ENCODE measurements around the gene TBC1D23. TPM values are rescaled to one million over a fixed set of nuclear protein-coding genes. Genes with fewer than 3 reads are reported as not detected.
"Not testable (repeated sequence)": the region's sequence is repeated elsewhere in the genome, so short reads cannot be mapped to it uniquely, and the experiment has no call there.

Gene TBC1D23
- total RNA-seq (2012; rRNA removed): 55.0 and 55.3 TPM in 2 replicates

- Histone ChIP-seq H3K9ac (ENCODE audit: low read depth, low read length) (peak within 1 kb of the TSS; percentile 97), H3K4me1 (ENCODE audit: control insufficient read depth, insufficient read depth, low read length) (peaks cover 49% of the 10 kb centered on the region), H3K36me3 (ENCODE audit: insufficient read depth, low read length) (no peaks in the 10 kb centered on the region), H3K4me2 (ENCODE audit: low read length) (peak within 1 kb of the TSS; percentile 86), H3K4me3 (ENCODE audit: low read length) (peak within 1 kb of the TSS; percentile 92), H3K27me3 (ENCODE audit: control insufficient read depth, insufficient read depth, low read length) (no peaks in the 10 kb centered on the region), H3K9me3 (replicated peaks; ENCODE audit: low read length) (no peaks in the 10 kb centered on the region)
Measured at GRCh38 chr3:100260685-100261484, at the start of gene TBC1D23. Gene TBC1D23, plus strand, starts transcription at chr3:100260992. Its CDS starts 27 bp downstream, at chr3:100261019.

DNA sequence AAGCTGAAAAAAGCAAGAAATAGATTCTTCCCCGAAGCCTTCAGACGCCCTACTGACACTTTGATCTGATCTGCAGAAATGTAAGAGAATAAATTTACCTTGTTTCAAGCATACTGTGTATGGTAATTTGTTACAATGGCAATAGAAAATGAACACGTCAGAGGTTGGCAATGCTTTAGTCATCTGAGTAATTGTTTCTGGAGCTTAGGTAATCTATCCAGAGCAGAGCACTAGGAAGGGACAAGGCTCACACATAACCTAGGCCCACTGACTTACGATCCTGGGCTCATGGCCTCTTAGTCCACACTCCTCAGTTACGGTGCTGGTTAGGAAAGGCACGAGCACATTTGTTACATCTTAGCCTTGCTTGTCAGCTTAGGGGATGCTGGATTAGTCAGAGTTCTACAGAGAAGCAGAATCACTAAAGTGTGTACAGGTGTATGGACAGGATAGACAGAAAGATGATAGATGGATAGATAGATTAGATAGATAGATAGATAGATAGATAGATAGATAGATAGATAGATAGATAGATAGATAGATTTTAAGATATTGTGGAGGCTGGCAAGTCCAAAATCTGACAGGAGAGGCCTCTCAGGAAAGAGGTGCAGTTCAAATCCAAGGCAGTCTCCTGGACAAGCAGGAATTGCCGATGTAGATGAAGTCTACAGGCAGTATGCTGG lies 46.8 kb upstream of the TBC1D23 start:
- H3K9ac ChIP-seq (ENCODE audit: low read depth, low read length): no peak overlapping the region
- H3K4me2 ChIP-seq (ENCODE audit: low read length): no peak overlapping the region
- H3K4me3 ChIP-seq (ENCODE audit: low read length): no peak overlapping the region
- no peaks in the 10 kb centered on the region for H3K9me3 ChIP-seq (replicated peaks; ENCODE audit: low read length)
- H3K4me1 ChIP-seq (ENCODE audit: control insufficient read depth, insufficient read depth, low read length): peaks cover 11% of the 10 kb centered on the region
- peaks cover 8% of the 10 kb centered on the region for H3K27me3 ChIP-seq (ENCODE audit: control insufficient read depth, insufficient read depth, low read length)
- H3K36me3 ChIP-seq (ENCODE audit: insufficient read depth, low read length): no peaks in the 10 kb centered on the region

DNA sequence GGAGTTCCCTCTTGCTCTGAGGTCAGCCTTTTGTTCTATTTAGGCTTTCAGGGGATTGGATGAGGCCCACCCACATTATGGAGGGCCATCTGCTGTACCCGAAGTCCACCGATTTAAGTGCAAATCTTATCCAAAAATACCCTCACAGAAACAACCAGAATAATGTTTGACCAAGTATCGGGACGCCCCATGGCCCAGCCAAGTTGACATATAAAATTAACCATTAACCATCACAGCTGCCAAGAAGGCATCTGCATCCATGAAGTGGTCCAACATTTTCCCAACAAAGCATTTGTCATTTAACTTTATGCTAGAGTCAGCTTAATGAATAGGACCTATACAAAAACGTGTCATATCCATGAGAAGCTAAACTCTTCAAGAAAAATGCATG lies 46.2 kb upstream of the TBC1D23 start:
- Histone ChIP-seq H3K36me3 (ENCODE audit: insufficient read depth, low read length) (no peaks in the 10 kb centered on the region), H3K4me1 (ENCODE audit: control insufficient read depth, insufficient read depth, low read length) (peaks cover 11% of the 10 kb centered on the region), H3K9me3 (replicated peaks; ENCODE audit: low read length) (no peaks in the 10 kb centered on the region), H3K4me2 (ENCODE audit: low read length) (no peak overlapping the region), H3K27me3 (ENCODE audit: control insufficient read depth, insufficient read depth, low read length) (peaks cover 8% of the 10 kb centered on the region), H3K4me3 (ENCODE audit: low read length) (no peak overlapping the region), H3K9ac (ENCODE audit: low read depth, low read length) (no peak overlapping the region)

- peaks cover 3% of the 10 kb centered on the region for H3K9me3 ChIP-seq (replicated peaks; ENCODE audit: low read length)
- peaks cover 8% of the 10 kb centered on the region for H3K27me3 ChIP-seq (ENCODE audit: control insufficient read depth, insufficient read depth, low read length)
- no peak overlapping the region for H3K4me3 ChIP-seq (ENCODE audit: low read length)
- no peaks in the 10 kb centered on the region for H3K4me1 ChIP-seq (ENCODE audit: control insufficient read depth, insufficient read depth, low read length)
- no peak overlapping the region for H3K9ac ChIP-seq (ENCODE audit: low read depth, low read length)
- no peak overlapping the region for H3K4me2 ChIP-seq (ENCODE audit: low read length)
- no peaks in the 10 kb centered on the region for H3K36me3 ChIP-seq (ENCODE audit: insufficient read depth, low read length)
Measured at GRCh38 chr3:100216713-100217112, 44.1 kb upstream of the TBC1D23 start.

DNA sequence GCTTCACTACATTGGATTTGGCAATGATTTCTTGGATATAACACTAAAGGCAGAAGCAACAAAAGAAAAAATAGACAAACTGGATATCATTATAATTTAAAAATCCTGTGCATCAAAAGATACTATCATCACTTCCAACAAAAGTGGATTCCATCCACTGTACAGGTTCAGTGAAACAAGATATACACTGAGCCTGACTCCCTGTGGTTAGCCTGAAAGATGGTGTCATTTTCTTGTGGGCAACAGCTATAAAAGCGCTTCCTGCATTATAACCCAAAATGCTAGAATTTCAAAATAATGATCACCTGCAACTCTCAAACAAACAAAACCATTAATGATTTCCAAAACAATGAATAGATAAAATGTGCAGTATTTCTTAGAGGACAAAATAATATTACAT lies 39.6 kb upstream of the TBC1D23 start:
- Histone ChIP-seq H3K4me2 (ENCODE audit: low read length) (no peak overlapping the region), H3K9me3 (replicated peaks; ENCODE audit: low read length) (peaks cover 3% of the 10 kb centered on the region), H3K9ac (ENCODE audit: low read depth, low read length) (no peak overlapping the region), H3K4me3 (ENCODE audit: low read length) (no peak overlapping the region), H3K36me3 (ENCODE audit: insufficient read depth, low read length) (no peaks in the 10 kb centered on the region), H3K4me1 (ENCODE audit: control insufficient read depth, insufficient read depth, low read length) (no peaks in the 10 kb centered on the region), H3K27me3 (ENCODE audit: control insufficient read depth, insufficient read depth, low read length) (peaks cover 8% of the 10 kb centered on the region)

DNA sequence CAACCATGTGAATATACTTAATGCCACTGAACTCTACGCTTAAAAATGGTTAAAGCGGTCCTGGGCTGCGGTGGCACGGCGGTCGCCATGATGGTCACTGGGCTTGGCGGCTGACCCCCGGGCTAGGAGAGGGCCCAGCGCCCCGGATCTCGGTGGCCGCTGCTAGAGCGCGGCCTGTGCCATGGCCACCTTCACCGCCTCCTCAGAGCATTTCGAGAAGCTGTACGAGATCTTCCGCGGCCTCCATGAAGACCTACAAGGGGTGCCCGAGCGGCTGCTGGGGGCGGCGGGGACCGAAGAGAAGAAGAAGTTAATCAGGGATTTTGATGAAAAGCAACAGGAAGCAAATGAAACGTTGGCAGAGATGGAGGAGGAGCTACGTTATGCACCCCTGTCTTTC lies 35.6 kb upstream of the TBC1D23 start:
- Histone ChIP-seq H3K4me3 (ENCODE audit: low read length) (no peak overlapping the region), H3K9ac (ENCODE audit: low read depth, low read length) (no peak overlapping the region), H3K27me3 (ENCODE audit: control insufficient read depth, insufficient read depth, low read length) (no peaks in the 10 kb centered on the region), H3K9me3 (replicated peaks; ENCODE audit: low read length) (peaks cover 3% of the 10 kb centered on the region), H3K4me1 (ENCODE audit: control insufficient read depth, insufficient read depth, low read length) (peaks cover 10% of the 10 kb centered on the region), H3K36me3 (ENCODE audit: insufficient read depth, low read length) (no peaks in the 10 kb centered on the region), H3K4me2 (ENCODE audit: low read length) (no peak overlapping the region)

DNA sequence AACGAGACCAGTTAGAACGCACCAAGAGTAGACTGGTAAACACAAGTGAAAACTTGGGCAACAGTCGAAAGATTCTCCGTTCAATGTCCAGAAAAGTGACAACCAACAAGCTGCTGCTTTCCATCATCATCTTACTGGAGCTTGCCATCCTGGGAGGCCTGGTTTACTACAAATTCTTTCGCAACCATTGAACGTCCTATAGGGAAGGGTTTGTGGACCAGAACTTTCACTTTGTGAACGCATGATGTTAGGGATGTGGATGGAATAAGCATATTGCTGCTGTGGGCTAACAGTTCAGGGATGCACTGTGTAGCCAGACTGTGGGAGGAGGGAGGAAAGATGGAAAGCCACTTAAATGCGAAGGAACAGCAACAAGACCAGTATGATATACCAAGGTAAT lies 34.9 kb upstream of the TBC1D23 start:
- Histone ChIP-seq H3K4me1 (ENCODE audit: control insufficient read depth, insufficient read depth, low read length) (peaks cover 10% of the 10 kb centered on the region), H3K9ac (ENCODE audit: low read depth, low read length) (no peak overlapping the region), H3K36me3 (ENCODE audit: insufficient read depth, low read length) (no peaks in the 10 kb centered on the region), H3K4me3 (ENCODE audit: low read length) (no peak overlapping the region), H3K4me2 (ENCODE audit: low read length) (no peak overlapping the region), H3K9me3 (replicated peaks; ENCODE audit: low read length) (no peaks in the 10 kb centered on the region), H3K27me3 (ENCODE audit: control insufficient read depth, insufficient read depth, low read length) (no peaks in the 10 kb centered on the region)

DNA sequence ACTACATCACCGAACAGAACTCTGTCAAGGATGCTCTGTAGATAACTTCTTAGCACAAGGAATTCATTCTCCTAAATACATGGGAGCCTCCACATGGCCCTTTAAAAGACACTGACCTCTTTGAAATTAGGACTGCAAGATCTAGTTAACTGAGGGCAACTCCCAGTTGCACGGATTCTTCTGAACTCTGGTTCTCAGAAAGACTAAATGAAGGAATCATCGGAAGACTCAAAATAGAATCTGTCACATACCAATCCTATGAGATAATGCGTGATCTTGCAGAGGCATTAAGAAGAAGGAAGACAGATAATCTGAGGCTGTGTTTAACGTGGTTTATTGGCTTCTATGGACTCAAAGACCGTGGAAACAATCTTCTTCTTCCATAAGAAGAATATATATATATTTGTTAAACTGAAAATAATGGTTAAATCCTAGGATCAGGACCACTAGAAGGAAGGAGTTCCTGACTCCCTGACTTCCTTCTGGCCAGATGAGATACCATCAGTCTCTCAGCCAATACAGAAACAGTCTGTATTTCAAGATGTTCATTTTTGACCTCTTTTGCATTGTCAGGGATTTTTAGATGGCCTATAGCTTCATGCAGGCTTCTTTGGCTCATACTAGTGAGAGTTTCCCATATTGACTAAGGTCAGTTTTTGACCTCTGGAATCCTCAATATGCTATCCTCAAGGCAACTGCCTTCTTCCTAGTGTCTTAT lies 33.9 kb upstream of the TBC1D23 start:
- H3K4me2 ChIP-seq (ENCODE audit: low read length): no peak overlapping the region
- no peaks in the 10 kb centered on the region for H3K36me3 ChIP-seq (ENCODE audit: insufficient read depth, low read length)
- H3K9me3 ChIP-seq (replicated peaks; ENCODE audit: low read length): no peaks in the 10 kb centered on the region
- H3K27me3 ChIP-seq (ENCODE audit: control insufficient read depth, insufficient read depth, low read length): no peaks in the 10 kb centered on the region
- H3K4me1 ChIP-seq (ENCODE audit: control insufficient read depth, insufficient read depth, low read length): peaks cover 15% of the 10 kb centered on the region
- no peak overlapping the region for H3K4me3 ChIP-seq (ENCODE audit: low read length)
- H3K9ac ChIP-seq (ENCODE audit: low read depth, low read length): no peak overlapping the region

GRCh38 chr3:100227511-100227921 lies 33.3 kb upstream of the TBC1D23 start:
- H3K9me3 ChIP-seq (replicated peaks; ENCODE audit: low read length): no peaks in the 10 kb centered on the region
- H3K4me2 ChIP-seq (ENCODE audit: low read length): no peak overlapping the region
- H3K4me1 ChIP-seq (ENCODE audit: control insufficient read depth, insufficient read depth, low read length): peaks cover 16% of the 10 kb centered on the region
- no peaks in the 10 kb centered on the region for H3K36me3 ChIP-seq (ENCODE audit: insufficient read depth, low read length)
- no peaks in the 10 kb centered on the region for H3K27me3 ChIP-seq (ENCODE audit: control insufficient read depth, insufficient read depth, low read length)
- H3K9ac ChIP-seq (ENCODE audit: low read depth, low read length): no peak overlapping the region
- no peak overlapping the region for H3K4me3 ChIP-seq (ENCODE audit: low read length)

- Histone ChIP-seq H3K36me3 (ENCODE audit: insufficient read depth, low read length) (no peaks in the 10 kb centered on the region), H3K9ac (ENCODE audit: low read depth, low read length) (no peak overlapping the region), H3K4me2 (ENCODE audit: low read length) (no peak overlapping the region), H3K4me1 (ENCODE audit: control insufficient read depth, insufficient read depth, low read length) (peaks cover 16% of the 10 kb centered on the region), H3K27me3 (ENCODE audit: control insufficient read depth, insufficient read depth, low read length) (no peaks in the 10 kb centered on the region), H3K4me3 (ENCODE audit: low read length) (no peak overlapping the region), H3K9me3 (replicated peaks; ENCODE audit: low read length) (no peaks in the 10 kb centered on the region)
Measured at GRCh38 chr3:100228247-100228646, 32.5 kb upstream of the TBC1D23 start.

DNA sequence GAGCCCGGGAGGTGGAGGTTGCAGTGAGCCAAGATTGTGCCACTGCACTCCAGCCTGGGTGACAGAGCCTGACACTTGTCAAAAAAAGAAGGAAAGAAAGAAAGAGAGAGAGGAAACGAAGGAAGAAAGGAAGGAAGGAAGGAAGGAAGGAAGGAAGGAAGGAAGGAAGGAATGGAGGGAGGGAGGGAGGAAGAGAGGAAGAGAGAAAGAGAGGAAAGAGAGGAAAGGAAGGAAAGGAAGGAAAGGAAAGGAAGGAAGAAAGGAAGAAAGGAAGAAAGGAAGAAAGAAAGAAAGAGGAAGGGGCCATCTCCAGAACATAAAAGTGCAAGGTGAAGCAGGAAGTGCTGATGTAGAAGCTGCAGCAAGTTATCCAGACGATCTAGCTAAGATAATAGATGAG lies 31.6 kb upstream of the TBC1D23 start:
- H3K9me3 ChIP-seq (replicated peaks; ENCODE audit: low read length); H3K27me3 ChIP-seq (ENCODE audit: control insufficient read depth, insufficient read depth, low read length); H3K4me3 ChIP-seq (ENCODE audit: low read length); H3K4me2 ChIP-seq (ENCODE audit: low read length); H3K36me3 ChIP-seq (ENCODE audit: insufficient read depth, low read length); H3K9ac ChIP-seq (ENCODE audit: low read depth, low read length): not testable (repeated sequence)
- peaks cover 16% of the 10 kb centered on the region for H3K4me1 ChIP-seq (ENCODE audit: control insufficient read depth, insufficient read depth, low read length)
